ENCODE data around the gene ATG4B.
"Not testable (repeated sequence)": the region's sequence is repeated elsewhere in the genome, so short reads cannot be mapped to it uniquely, and the experiment has no call there.

ATG4B gene

GRCh38 chr2:241637018-241637794 is at the start of gene ATG4B, which contains the start of gene THAP4:
Gene ATG4B, plus strand, starts transcription at chr2:241637693. Its CDS starts 22 bp downstream, at chr2:241637715.
Gene THAP4, minus strand, starts transcription at chr2:241637158. Its CDS starts 141 bp downstream, at chr2:241637017.
- peak; percentile 52 for DNase-seq

- not testable (repeated sequence) for DNase-seq
These were observed 47.6 kb upstream of the ATG4B start for GRCh38 chr2:241589863-241590262.

DNA sequence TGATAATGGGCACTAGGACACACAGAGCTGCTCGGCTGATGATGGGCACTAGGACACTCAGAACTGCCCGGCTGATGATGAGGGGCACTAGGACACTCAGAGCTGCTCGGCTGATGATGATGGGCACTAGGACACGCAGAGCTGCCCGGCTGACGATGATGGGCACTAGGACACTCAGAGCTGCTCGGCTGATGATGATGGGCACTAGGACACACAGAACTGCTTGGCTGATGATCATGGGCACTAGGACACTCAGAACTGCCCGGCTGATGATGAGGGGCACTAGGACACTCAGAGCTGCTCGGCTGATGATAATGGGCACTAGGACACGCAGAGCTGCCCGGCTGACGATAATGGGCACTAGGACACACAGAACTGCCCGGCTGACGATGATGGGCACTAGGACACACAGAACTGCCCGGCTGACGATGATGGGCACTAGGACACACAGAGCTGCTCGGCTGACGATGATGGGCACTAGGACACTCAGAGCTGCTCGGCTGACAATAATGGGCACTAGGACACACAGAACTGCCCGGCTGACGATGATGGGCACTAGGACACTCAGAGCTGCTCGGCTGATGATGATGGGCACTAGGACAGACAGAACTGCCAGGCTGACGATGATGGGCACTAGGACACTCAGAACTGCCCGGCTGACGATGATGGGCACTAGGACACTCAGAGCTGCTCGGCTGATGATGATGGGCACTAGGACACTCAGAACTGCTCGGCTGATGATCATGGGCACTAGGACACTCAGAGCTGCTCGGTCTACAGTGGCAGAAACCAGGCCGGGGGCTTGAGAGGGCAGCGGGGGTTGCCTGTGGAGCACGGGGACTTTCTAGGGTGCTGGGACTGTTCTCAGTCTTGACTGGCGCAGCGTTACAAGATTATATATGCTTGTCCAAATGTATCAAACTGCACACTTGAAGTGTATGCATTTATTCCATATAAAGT is 46.7 kb upstream of the ATG4B start:
- not testable (repeated sequence) for DNase-seq

DNA sequence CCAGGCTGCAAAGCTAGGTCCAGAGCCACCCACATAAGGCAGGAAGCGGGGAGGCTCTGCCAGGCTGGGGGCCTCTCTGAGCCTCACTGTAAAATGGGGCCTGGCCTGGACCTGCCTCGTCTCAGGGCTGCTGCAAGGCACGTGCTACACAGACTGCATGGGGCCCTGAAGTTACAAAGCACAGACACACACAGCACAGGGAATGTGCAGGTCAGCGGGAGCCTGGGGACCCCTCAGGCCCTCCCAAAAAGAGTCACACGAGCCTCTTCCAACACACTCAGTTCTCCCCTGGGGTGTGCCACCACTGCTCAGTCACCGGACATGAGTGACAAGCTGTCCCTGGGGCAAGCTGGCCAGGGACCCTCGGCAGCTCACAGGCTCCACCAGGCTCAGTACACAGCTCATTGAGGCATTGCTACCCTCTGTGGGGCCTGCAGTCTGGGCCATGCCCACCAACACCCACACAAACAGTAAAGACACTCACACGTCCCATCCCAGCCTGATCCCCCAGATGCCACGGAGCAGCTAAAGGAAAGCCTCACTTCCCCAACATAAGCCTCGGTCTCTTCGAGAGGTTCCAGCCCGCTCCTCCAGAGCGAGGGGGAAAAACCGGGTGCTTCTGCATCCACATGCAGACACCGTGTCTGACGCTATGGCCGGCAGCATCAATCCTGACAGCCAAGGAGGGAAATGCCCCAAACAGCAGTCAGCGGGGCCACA is 45.2 kb upstream of the ATG4B start:
- DNase-seq = no peak

DNA sequence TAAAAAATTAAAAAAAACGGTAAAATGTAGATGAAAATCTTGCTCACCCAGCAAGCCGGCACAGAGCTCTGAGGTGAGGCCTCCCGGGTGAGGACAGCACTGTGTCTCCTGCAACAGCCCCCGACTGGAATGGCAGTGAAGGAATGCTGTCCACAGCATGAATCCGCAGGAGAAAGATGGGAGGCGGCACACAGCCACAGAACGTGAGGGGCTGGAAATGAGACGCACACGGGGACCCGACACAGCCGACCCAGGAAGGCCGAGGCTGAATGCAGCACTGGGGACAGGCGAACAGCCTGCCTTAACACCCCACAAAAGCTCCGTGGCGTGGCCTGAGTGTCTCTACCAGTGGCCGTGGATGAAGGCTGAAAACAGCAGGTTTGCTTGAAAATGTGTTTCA is 44.2 kb upstream of the ATG4B start:
- DNase-seq = no peak

DNA sequence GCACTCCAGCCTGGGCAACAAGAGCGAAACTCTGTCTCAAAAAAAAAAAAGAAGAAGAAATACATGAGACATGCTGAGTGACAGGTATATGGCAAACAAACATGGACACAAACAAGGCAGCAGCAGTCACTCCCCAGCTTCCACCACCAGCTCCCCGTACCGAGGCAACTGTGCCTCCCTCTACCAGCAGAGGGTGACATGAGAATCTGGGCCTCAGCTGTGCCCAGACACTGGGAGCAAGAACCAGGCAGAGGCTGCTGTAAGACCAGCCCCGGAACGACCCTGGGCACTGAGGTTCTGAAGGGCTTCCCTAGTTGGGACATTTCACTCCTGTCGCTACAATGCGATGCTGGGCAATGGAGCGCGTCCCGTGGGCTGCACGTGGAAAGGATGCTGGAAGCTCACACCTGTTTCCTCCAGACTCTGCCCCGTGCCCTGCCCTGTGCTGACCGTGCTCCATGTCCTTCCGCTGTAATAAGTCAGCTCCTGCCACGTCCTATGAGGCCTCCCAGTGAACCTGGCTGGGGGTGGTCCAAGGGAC is 41.8 kb upstream of the ATG4B start:
- no peak for DNase-seq

DNA sequence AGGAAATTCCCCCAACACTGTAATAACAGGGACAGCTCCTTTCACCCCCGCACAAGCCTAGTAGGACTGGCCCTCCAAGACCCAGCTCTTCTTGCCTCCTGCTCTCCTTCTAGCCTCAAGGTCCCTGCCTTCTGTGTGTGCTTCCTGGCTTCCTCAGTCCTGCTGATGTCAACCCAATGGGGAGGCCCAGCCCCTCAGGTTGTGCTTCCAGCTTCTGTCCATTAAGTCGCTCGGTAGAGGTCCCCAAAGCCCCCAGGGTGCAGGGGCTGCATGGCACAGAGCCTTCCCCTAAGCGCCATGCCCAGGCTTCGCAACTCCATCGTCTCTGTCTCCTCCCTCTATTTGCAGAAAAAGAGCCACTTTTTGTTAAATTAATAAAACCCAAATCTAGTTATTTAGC is 39.9 kb upstream of the ATG4B start:
- no peak for DNase-seq

GRCh38 chr2:241598061-241598460 is 39.4 kb upstream of the ATG4B start:
- DNase-seq = no peak

GRCh38 chr2:241598487-241598886 is 39.0 kb upstream of the ATG4B start:
- peak; percentile 43 for DNase-seq

DNA sequence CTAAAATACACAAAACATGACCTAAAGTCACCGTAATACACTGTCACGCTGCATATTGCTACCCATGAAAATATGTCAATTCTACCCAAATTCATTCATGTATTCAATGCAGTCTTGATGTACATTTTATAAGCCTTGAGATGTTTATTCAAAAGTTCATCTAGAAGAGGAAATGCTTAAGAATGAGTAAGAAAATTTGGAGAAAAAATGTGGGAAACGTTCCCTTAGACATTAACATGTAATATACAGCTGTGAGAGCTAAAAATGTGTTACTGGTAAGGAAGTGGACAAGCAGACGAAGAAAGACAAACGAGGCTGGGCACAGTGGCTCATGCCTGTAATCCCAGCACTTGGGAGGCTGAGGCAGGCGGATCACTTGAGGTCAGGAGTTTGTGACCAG is 37.9 kb upstream of the ATG4B start:
- DNase-seq = no peak

GRCh38 chr2:241601841-241602240 is 35.7 kb upstream of the ATG4B start:
- DNase-seq = no peak

DNA sequence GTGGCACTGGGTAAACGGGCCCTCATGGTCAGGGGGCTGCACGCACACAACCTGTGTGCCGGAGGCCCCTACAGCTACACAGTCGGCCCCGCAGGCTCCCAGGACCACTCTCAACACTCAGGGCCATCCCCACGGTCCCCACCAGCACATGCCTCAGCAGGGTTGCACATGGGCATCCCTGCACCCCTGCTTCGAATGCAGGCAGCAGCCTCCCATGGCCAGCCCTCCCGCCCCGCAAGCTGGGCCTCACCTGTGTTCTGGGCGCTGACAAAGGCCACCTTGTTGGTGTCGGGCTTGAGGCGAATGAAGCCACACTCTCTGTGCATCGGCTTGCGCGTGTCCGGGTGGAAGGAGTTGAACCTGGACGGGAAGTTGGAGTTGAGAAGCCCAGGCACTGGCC is 34.8 kb upstream of the ATG4B start:
- DNase-seq = no peak

DNA sequence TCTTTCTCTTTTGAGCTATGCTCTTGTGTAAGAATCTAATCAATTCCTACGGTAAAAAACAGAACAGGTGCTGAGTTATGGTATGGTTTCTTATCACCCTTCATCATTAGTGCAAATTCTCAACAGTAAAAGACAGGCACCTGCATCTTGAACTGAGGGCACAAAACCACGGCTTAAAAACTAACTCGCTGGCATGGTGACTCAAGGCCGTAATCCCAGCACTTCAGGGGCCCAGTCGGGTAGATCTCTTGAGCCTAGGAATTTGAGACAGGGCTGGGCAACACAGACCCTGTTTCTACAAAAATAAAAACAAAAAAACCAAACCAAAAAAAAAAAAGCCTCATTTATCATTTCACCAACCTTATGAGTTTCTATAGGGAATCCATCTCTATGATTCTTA is 33.8 kb upstream of the ATG4B start:
- DNase-seq = no peak

DNA sequence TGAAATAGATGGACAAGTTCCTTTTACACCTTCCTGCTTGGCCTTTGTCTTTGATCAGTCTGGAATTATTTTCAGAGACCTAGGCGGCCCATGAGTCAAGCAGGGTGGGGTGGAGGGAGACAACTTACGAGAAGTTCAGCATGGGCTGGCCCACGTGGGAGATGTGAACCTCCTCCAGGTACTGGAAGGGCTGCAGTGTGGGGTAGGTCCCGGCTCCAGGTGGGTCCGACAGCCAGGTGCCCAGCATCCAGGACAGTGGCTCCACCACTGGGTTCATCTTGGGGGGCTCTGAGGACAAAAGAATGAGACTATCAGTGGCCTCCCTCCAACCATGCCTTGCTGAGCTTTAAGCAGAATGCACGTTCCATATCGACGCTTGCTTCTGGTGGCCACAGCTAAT is 31.3 kb upstream of the ATG4B start:
- DNase-seq = no peak

DNA sequence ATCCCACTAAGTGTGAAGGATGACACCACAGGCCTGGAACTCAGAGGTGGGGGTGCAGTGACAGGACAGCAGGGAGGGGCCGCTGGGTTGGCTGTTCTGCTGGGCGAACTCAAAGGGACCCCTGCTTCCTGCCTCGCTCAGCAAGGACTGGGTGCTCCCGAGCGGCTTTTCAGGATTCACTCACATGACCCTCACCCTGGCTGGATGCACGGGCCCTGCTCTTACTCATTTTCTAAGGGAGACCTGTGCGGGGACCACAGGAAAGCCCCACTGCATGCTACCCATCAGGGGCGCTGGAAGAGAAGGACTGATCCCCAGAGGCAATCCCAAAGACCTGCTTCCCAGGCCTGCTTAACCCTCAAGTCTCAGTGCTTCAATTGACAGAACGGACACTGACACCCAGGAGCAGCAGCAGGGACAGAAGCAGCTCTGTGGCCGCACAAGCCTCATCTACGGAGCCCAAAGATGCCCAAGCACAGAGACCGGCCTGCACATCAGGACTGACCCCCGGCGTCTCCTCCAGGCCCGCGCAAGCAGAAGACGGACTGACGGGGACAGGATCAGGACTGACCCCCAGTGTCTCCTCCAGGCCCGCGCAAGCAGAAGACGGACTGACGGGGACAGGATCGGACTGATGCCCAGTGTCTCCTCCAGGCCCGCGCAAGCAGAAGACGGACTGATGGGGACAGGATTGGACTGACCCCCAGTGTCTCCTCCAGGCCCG is 30.2 kb upstream of the ATG4B start:
- DNase-seq = no peak

DNA sequence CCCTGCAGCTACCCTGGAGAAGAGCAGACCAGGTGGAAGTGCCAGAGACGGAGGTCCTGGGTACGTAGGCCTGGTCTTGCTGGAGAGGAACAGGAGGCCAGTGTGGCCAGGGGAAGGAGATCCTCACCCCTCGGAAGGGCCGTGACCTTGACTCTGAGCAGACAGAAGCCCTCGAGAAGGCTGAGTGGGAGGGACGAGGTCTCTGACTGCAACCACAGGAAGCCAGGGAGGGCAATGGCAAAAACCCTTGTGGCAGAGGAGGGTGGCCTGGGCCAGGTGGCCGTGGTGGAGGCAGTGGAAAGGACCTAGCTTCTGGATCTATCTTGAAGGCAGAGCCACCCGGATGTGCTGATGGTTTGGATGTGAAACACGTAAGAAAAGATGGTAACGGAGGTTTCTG is 28.6 kb upstream of the ATG4B start:
- no peak for DNase-seq

DNA sequence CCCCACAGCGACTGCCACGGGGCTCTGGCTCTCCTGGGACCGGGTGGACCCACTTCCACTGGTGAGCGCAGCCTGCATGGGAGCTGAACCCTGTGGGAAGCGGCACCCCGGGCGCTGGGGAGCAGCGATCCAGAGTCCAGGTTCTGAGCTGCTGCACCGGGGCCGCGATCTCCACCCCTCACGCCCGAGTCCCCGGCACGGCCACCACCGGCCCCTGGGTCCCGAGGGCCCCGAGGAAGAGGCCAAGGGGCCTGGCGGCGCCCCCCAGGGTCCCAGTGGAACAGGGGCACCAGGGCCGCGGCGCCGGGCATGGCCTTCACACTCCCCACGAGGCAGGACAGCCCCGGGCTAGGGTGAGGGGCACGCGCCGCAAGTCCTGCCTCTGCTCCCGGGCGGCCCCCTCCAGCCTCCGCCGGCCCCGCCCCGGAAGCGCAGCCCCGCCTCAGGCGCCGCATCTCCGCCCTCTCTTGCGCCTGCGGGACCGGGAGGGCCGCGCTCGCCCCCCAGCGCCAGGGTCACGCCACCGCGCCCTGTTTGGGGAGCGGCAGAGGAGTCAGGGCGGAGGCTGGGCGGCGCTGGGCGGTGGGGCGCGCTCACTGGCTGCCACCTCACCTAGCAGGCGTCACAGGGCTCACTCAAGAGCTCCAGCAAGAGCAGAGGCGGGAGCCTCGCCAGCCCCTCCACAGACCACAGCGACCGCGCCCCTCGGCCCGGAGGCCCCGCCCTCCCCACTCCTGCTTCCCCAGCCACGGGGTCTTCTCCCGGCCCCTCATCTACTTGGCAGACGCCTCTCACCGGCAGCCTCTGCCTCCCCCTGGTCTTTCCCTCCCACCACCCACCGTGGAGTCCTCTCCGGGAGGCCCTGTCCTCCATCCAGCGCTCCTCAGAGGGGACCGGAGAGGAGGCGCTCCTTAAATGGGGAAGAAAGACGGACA is 27.4 kb upstream of the ATG4B start:
- peak; percentile 71 for DNase-seq

- no peak for DNase-seq
These were observed 26.4 kb upstream of the ATG4B start for GRCh38 chr2:241611062-241611461.

DNA sequence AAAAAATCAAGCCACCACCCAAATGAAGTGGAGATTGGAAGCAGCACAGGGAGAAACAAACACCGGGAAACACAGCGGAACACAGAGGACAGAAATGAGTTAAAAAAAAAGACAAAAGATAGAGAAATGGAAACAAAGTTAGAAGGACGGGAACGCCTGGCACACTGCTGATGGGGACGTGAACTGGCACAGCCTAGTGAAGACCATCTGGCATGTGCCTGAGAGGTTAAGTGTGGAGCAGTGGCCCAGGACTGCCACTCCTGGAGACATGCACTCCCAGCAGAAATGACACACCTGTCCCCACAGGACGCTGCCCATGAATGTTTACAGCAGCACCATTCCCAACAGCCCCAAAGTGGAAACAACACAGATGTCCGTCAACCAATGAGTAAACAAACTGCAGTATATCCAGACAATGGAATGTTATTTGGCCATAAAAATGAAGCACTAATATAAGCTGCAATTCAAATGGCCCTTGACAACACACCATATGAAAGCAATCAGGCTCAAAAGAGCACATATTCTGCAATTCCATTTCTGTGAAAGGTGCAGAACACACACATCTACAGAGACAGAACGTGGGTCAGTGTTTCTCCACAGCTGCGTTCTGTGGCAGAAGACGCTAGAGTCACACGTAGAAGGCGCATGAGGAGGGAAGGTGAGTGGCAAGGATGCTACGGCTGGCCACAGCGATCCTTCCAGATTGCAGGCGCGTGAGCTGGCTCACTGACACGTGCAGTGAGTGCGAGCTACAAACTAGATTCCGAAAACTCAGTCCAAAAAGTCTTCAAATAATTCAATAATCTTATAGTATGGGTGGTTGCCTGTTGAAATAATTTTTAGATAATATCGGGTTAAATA is 25.1 kb upstream of the ATG4B start:
- DNase-seq = peak; percentile 33
